Measurements from ENCODE around the gene CHIT1. TPM values are rescaled to one million over a fixed set of nuclear protein-coding genes. Genes with fewer than 3 reads are reported as not detected.

CHIT1 gene
- total and polyA plus RNA-seq, 2 of the 13 experiments (the other 11 are each of a cell fraction or from before 2014, with no cell fraction given): not detected

DNA sequence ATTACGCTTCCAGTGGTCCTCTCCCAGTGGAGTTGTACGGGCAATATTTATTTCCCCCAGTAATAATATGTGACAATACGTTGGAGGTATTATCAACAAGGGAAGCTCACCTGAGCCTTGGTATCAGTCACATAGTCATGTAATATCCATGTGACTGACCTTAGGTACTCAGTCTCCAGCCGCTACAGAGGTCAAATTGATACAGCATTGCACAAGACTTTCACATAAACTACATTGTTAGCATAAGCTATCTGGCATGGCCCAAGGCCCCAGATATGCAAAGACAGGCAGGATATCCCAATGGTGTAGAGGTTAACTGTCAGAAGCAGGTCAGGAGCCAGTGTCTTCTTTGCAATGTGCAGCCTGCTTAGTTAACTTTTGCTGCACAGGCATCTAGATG lies 15.3 kb upstream of the CHIT1 start (continued):
- TF ChIP-seq ZNF281 (CRISPR knock-in tag; IDR thresholded peaks at IDR 0.05; ENCODE audit: borderline replicate concordance) (no peak), MTF2 (CRISPR knock-in tag; IDR thresholded peaks at IDR 0.05; ENCODE audit: borderline replicate concordance) (no peak), SP5 (CRISPR knock-in tag; IDR thresholded peaks at IDR 0.05; ENCODE audit: borderline replicate concordance, low read depth) (no peak), BRD4 (CRISPR knock-in tag; IDR thresholded peaks at IDR 0.05) (no peak), MAZ (IDR thresholded peaks at IDR 0.05; ENCODE audit: borderline replicate concordance, low read depth, low read length) (no peak), MAZ (CRISPR knock-in tag; IDR thresholded peaks at IDR 0.05; ENCODE audit: low read depth) (no peak), MYNN (CRISPR knock-in tag; IDR thresholded peaks at IDR 0.05; ENCODE audit: low read depth) (no peak), CBX2 (IDR thresholded peaks at IDR 0.05; ENCODE audit: low read depth, low read length) (no peak), CBX2 (CRISPR knock-in tag; IDR thresholded peaks at IDR 0.05; ENCODE audit: low read depth) (no peak), ZNF674 (CRISPR knock-in tag; IDR thresholded peaks at IDR 0.05; ENCODE audit: low read depth) (no peak), ZNF124 (CRISPR knock-in tag; IDR thresholded peaks at IDR 0.05) (peak; percentile 30; the same call in 1 of the 2 replicates), CENPT (CRISPR knock-in tag; IDR thresholded peaks at IDR 0.05; ENCODE audit: low read depth) (no peak), TMF1 (CRISPR knock-in tag; IDR thresholded peaks at IDR 0.05; ENCODE audit: low read depth) (no peak), ZFY (CRISPR knock-in tag; IDR thresholded peaks at IDR 0.05) (no peak), TRIM24 (CRISPR knock-in tag; IDR thresholded peaks at IDR 0.05) (0 out of 2 replicates have a peak, but pooled peaks have one; percentile 33), SALL1 (CRISPR knock-in tag; IDR thresholded peaks at IDR 0.05) (peak; percentile 52; the same call in 1 of the 2 replicates), AHDC1 (CRISPR knock-in tag; IDR thresholded peaks at IDR 0.05; ENCODE audit: borderline replicate concordance) (no peak), BCL6 (CRISPR knock-in tag; IDR thresholded peaks at IDR 0.05) (peak; percentile 48)
- TF ChIP-seq, protein P1, sequence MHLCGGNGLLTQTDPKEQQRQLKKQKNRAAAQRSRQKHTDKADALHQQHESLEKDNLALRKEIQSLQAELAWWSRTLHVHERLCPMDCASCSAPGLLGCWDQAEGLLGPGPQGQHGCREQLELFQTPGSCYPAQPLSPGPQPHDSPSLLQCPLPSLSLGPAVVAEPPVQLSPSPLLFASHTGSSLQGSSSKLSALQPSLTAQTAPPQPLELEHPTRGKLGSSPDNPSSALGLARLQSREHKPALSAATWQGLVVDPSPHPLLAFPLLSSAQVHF (CRISPR knock-in tag; IDR thresholded peaks at IDR 0.05): no peak
- TF ChIP-seq, protein P2, sequence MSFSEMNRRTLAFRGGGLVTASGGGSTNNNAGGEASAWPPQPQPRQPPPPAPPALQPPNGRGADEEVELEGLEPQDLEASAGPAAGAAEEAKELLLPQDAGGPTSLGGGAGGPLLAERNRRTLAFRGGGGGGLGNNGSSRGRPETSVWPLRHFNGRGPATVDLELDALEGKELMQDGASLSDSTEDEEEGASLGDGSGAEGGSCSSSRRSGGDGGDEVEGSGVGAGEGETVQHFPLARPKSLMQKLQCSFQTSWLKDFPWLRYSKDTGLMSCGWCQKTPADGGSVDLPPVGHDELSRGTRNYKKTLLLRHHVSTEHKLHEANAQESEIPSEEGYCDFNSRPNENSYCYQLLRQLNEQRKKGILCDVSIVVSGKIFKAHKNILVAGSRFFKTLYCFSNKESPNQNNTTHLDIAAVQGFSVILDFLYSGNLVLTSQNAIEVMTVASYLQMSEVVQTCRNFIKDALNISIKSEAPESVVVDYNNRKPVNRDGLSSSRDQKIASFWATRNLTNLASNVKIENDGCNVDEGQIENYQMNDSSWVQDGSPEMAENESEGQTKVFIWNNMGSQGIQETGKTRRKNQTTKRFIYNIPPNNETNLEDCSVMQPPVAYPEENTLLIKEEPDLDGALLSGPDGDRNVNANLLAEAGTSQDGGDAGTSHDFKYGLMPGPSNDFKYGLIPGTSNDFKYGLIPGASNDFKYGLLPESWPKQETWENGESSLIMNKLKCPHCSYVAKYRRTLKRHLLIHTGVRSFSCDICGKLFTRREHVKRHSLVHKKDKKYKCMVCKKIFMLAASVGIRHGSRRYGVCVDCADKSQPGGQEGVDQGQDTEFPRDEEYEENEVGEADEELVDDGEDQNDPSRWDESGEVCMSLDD (CRISPR knock-in tag; IDR thresholded peaks at IDR 0.05; ENCODE audit: borderline replicate concordance): no peak

Measured in HepG2 (cell line).